ENCODE results near the gene IRX3.
"Not testable (repeated sequence)": the region's sequence is repeated elsewhere in the genome, so short reads cannot be mapped to it uniquely, and the experiment has no call there.

The IRX3 gene

GRCh38 chr16:54273566-54273965 is 13.0 kb downstream of the IRX3 start:
- FAIRE-seq = no peak

DNA sequence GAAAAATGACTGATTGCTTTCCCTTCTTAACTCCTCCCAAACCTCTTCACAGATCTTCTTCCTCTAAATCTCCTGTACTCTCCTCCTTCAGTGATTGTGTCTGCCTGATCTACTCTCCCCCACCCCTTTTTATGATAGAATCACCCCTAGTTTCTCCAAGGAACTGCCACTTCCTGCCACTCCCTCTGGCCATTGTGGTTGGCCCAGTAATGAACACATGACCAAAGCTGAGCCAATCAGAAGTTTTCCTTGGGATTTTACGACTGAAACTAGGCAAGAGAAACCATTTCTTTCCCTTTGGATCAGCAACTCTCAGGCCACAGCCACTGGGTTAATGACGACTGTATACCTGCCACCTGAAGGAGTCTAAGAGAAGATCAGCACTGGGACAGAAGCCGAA is 15.9 kb downstream of the IRX3 start:
- FAIRE-seq = no peak

- no peak for FAIRE-seq
Observed at GRCh38 chr16:54269461-54269860, 17.1 kb downstream of the IRX3 start.

- FAIRE-seq = no peak
Observed at GRCh38 chr16:54268766-54269165, 17.8 kb downstream of the IRX3 start.

DNA sequence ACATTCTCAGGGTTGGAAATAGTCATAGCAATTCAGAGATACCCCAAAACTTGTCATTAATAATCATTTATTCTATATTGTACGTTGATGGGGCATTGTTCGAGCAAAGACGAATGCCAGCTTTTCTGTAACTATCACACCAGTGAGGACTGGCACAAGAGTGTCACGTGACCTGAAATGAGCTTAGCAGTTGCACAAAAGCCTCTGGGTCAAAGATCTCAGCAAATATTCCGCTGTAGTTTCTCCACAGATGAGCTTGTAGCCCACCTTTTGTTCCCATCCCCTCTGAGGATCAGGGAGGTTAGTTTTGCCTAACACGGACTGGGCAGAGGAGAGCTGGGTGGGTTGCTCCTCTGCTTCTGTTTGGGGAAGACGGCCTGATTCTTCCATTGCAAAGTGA is 18.2 kb downstream of the IRX3 start:
- no peak for FAIRE-seq

DNA sequence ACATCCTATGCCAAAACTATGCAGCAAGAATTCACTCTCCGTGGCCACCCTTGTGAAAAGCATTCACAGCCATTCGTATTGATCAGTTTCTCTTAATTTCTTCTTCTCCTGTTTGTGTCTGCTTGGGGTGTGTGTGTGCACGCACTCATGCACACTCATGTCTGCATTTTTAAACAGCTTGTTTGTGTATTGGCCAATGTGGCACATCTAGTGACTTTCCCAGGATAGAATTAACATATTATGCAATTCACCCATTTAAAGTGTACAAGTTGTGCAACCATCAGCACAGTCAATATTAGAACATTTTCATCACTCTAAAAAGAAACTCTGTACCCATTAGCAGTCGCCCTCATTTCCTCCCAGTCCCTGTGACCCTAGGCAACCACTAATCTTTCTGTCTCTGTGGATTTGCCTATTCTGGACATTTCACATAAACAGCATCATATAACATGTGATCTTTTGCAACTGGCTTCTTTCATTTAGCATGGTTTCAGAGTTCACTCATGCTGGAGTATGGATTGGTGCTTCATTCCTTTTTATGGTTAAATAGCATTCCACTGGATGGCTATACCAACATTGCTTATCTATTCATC is 20.1 kb downstream of the IRX3 start:
- no peak for FAIRE-seq

DNA sequence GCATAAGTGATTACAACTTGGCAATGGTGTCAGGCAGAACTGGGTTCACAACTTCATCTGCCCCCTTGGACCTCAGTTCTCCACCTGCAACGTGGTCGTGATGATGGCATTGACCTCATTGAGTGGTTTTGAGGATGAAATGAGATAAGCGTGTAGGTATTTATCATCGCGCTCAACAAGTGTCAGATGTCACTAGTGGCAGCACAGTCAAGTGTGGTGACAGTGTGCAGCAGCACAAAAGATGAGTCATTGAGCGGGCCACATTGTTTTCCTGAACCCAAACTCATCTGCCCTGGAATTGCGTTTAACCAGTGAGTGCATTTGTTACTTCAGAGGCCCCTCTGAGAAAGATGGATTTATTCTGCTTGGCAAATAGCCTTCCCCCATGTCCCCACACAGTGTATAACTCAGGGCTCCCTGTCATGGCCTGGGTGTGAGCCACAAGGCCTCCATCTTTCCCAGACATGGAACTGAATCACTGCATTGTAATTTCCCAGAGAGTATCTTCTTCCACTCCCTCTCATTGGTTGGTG is 20.9 kb downstream of the IRX3 start:
- no peak for FAIRE-seq

- FAIRE-seq = no peak
Observed at GRCh38 chr16:54253118-54253517, 33.5 kb downstream of the IRX3 start.

GRCh38 chr16:54248863-54249710 is 37.5 kb downstream of the IRX3 start:
- no peak for FAIRE-seq

- FAIRE-seq = not testable (repeated sequence)
Observed at GRCh38 chr16:54247705-54248104, 38.9 kb downstream of the IRX3 start.

DNA sequence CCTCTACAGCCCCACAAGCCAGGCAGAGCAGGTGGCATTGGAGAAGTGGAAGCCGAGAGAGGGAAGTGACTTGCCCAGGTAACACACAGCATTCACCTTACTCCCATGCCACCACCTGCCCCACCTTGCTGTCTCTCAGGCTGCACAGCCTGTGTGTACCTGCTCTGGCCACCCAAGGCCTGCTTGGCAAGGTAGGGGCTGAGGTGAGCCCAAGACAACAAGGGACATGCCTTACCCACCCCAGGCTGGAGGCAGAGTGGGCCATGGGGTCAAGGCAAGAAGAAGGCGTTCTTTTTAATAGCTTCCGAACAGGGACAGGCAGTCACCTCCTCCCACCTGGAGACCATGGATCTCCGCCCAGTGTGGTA is 40.1 kb downstream of the IRX3 start:
- no peak for FAIRE-seq

GRCh38 chr16:54245788-54246453 is 40.7 kb downstream of the IRX3 start:
- FAIRE-seq = no peak

DNA sequence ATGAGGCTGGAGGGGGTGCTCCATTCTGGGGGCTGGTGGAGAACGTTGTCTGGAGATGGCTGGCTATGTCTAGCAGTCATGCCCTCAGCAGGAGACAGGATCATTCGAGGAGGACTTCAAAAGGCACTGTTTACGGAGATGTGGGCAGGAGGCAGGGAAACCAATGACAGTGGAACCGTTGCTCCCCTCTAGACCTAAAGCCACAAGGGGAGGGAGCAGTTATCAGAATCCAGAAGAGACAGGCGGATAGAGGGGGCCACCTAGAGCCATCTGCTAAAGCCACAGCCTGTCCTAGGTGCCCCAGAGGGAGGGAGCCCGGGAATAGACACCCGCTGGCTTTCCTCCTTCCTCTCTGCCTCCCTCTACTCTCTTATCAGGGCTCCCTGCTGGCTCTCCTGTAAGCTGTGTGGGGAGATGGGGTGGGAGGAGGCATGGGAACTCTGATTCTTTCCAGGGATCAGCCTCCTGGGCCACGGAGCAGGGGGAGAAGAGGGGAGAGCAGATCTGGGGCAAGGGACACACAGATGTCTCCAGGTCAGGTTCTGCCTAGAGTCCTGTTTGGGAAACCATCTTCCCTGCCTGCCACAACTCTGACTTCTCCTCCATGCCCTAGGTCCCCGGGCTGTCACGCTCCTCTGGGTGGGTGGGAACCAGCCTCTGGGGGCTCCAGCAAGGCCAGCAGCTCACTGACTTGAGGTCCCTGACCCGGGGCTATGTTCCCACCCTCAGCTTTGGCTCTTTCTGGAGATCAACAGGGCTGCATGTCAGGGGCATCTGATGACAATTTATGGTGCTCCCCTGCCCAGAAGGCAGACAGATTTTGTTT is 42.3 kb downstream of the IRX3 start:
- FAIRE-seq = no peak

DNA sequence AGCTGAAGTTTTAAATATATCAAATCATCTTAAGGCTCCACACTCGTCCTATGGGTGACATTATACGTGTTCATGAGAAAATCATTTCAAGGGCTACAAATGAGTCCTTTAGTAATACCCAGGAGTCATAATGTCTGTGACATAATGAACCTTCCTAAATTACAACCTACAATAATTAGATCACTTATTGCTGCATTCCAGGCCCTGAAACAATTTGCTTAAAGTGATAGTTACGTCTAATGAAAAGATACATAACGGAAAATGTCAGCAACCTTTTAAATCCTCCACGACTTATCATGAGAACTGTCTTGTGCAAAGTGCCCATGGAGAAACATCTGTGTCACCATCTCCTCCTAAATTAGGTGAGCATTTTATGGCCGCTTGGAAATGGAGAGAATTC is 43.4 kb downstream of the IRX3 start:
- no peak for FAIRE-seq

- FAIRE-seq = no peak
Observed at GRCh38 chr16:54242199-54242598, 44.4 kb downstream of the IRX3 start.

- no peak for FAIRE-seq
Observed at GRCh38 chr16:54241525-54241924, 45.1 kb downstream of the IRX3 start.

DNA sequence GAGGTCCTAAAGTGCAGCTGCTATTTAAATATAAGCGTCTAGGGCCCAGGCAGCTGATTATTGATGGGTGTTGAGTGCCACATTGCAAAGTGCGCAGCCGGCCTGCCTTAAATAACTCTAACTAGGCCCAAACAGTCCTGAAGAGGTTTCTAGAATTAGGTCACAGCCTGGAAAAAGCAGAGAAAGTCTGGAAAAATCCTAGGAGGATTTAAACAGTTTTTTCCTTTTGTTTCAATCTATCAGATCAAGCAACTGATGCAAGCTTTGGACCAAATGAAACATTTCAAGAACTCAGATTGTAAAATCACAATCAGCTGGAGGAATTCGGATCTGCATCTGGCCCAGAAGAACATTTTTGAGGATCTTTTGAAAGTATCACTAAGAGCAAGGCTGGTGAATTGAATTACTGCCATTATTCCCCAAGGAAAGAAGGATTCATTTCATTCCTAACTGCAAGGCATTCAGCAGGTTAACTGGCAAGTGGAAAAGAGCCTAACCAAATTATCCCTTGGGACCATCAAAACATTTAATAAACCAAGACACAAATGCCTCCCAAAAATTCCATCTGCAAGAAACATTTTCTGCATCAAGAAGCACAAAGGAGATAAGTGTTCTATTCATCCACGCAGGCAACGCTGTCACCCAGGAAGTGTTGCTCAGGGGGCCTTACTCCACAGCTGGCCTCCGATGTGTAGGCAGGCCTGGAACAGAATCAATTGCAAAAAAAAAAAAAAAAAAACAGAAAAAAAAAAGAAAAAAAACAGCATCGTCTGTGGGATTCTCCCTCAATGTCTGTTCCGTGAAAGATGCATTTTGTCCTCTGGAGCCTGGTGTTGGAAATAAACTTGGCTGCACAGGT is 46.1 kb downstream of the IRX3 start:
- FAIRE-seq = no peak

GRCh38 chr16:54239456-54239855 is 47.1 kb downstream of the IRX3 start:
- FAIRE-seq = no peak

DNA sequence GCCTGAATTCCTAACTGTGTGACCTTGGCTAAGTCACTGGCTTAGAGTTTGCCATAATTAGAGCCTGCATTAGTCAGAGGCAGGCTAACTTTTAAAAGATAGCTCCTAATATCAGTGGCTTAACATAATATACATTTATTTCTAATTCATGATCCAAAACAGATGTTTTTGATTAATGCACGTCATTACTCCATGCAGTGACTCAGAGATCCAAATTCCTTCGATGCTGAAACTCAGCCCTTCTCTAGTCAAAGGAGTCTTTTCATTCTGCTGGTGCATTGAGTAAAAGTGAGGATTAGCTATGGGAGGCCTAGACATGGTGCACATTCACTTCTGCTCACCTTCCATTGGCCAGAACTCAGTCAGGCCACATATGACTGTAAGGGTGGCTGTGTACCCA is 49.8 kb downstream of the IRX3 start:
- no peak for FAIRE-seq

DNA sequence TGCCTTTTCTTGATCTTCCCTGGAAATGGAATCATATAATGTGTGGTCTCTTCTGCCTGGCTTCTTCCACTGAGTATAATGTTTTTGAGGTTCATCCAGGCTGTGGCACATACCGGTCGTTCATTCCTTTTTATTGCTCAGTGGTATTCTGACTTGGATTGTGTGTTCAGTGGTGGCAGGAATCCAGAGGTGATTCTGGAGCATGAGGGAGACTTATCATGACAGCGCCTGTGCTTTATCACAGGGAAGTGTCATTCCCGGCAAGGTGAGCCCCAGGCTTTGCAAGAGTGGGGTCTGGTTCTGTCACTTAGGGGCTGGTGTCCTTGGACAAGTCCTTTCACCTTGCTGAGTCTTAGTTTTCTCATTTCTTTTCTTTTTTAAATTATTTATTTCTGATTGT is 53.0 kb downstream of the IRX3 start:
- FAIRE-seq = no peak

Measured in endometrium (tissue), 2 donors.